Transverse colon (tissue), 4 donors: Measurements from ENCODE around the gene HFM1. TPM values are rescaled to one million over a fixed set of nuclear protein-coding genes. Genes with fewer than 3 reads are reported as not detected.
"Not testable (repeated sequence)": the region's sequence is repeated elsewhere in the genome, so short reads cannot be mapped to it uniquely, and the experiment has no call there.

Source experiments
- DNase-seq: peaks from one replicate; pipeline ENCODE4 v3.0.0-alpha.2; 2019
- H3K27ac ChIP-seq, 4 donors: fragments of 200-600 bp; sonication (generic); 2 replicates each; pipeline ENCODE4 v1.5.1; 2016 to 2018; ENCODE audit warnings: inconsistent platforms in 4 of 4
- H3K27me3 ChIP-seq: fragments of 200-600 bp; sonication (generic); 2 replicates; pipeline ENCODE4 v1.5.1; 2017; ENCODE audit warnings: inconsistent platforms
- H3K36me3 ChIP-seq, 4 donors: fragments of 200-600 bp; sonication (generic); 2 replicates each; pipeline ENCODE4 v1.5.1; 2017 to 2019; ENCODE audit warnings: inconsistent platforms in 4 of 4
- H3K4me1 ChIP-seq, 4 donors: fragments of 200-600 bp; sonication (generic); 2 replicates each; pipeline ENCODE4 v1.5.1; 2017 to 2020; ENCODE audit warnings: inconsistent platforms in 4 of 4
- H3K4me3 ChIP-seq, 4 donors: fragments of 200-600 bp; sonication (generic); 1 replicate in 1 of 4; 2 replicates in 3 of 4; pipeline versions ENCODE4 v1.5.1 to v1.6.1; 2017 to 2019; ENCODE audit warnings: inconsistent platforms in 4 of 4
- H3K9me3 ChIP-seq, 2 donors: fragments of 200-600 bp; sonication (generic); 2 replicates each; pipeline ENCODE4 v1.5.1; 2017 to 2019; ENCODE audit warnings: inconsistent platforms in 2 of 2
- EP300 ChIP-seq: sonication (generic); formaldehyde crosslinking; IDR thresholded peaks from one replicate; pipeline ENCODE4 v1.6.1; 2017; ENCODE audit warnings: antibody characterized with exemption, low read depth
- POLR2A ChIP-seq: fragments of 450-650 bp; IDR thresholded peaks from one replicate; pipeline ENCODE4 v1.6.1; 2016; ENCODE audit warnings: antibody characterized with exemption, mild to moderate bottlenecking, moderate library complexity
- POLR2AphosphoS5 ChIP-seq, 3 donors: sonication (generic); formaldehyde crosslinking; IDR thresholded peaks; one replicate each; pipeline ENCODE4 v1.6.1; 2016; ENCODE audit warnings: antibody characterized with exemption in 3 of 3
- WGBS, 2 donors: methylation state at CpG; one replicate each; pipeline ENCODE4 v1.1.5; 2018; ENCODE audit warnings: low coverage in 1 of 2; 5-methylcytosine and 5-hydroxymethylcytosine counted together
- in situ Hi-C, 4 donors: fragments of 200-750 bp; cut with MboI; loops; one replicate each; pipeline versions ENCODE4 v1.15.0 to v1.15.1; 2017; ENCODE audit warnings: low sequenced_read_pairs in 3 of 4, low pct_ligation_motif_present in 1 of 4, low pct_unique_long_range_greater_than_20kb in 1 of 4
- intact Hi-C: fragments of 100-400 bp; cut with DNase I; formaldehyde crosslinking; loops from one replicate; pipeline ENCODE4 v1.15.1; 2023; ENCODE audit warnings: low total_unique reads
- total RNA-seq, 4 donors: library from RNA; depleted of rRNA; stranded (reverse); fragments of >200 nt; gene quantifications; one replicate each; pipeline ENCODE4 v1.1.0, GENCODE V29; 2016
- TF ChIP-seq, protein P1 (sequence below), 5 experiments: fragments of 200-600 bp in 3 of 5; fragments of 450-650 bp in 2 of 5; sonication (generic) in 3 of 5; IDR thresholded peaks; 1 replicate in 2 of 5; 2 replicates in 3 of 5; pipeline ENCODE4 v1.5.1; 2016 to 2017; ENCODE audit warnings: antibody characterized with exemption in 5 of 5, inconsistent platforms in 3 of 5, mild to moderate bottlenecking in 2 of 5, moderate library complexity in 1 of 5

The HFM1 gene
- total RNA-seq, 4 donors from 2014 or later, result 0.14 to 30.7 (median 0.95) TPM; not detected in 1

DNA sequence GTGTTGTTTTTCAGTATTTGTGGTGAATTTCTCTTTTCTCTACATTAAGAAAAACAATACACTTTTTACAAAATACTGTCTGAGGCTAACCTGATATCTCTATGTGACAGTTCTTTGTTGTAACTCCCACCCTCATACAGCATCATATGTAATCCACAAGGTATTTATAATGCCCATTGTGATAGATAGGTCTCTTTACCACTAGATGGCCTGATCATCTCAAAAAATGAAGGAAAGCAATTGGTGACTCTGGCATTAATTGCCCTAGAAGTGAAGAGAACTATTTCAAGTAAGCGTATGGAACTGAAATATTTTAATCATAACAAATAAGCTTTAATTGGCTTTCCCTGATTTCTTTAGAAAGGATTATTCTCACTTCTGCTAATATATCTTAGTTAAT lies 36.2 kb upstream of the HFM1 start:
- Histone ChIP-seq H3K9me3 (no peaks in the 10 kb centered on the region), H3K4me3 (no peak overlapping the region), H3K27ac (no peak overlapping the region), H3K27me3 (no peaks in the 10 kb centered on the region), H3K4me1 (no peaks in the 10 kb centered on the region), H3K36me3 (no peaks in the 10 kb centered on the region)
- no peak for TF ChIP-seq EP300
- TF ChIP-seq POLR2AphosphoS5 (IDR thresholded peaks at IDR 0.05), result no peak
- TF ChIP-seq POLR2A, result no peak
- TF ChIP-seq, protein P1, sequence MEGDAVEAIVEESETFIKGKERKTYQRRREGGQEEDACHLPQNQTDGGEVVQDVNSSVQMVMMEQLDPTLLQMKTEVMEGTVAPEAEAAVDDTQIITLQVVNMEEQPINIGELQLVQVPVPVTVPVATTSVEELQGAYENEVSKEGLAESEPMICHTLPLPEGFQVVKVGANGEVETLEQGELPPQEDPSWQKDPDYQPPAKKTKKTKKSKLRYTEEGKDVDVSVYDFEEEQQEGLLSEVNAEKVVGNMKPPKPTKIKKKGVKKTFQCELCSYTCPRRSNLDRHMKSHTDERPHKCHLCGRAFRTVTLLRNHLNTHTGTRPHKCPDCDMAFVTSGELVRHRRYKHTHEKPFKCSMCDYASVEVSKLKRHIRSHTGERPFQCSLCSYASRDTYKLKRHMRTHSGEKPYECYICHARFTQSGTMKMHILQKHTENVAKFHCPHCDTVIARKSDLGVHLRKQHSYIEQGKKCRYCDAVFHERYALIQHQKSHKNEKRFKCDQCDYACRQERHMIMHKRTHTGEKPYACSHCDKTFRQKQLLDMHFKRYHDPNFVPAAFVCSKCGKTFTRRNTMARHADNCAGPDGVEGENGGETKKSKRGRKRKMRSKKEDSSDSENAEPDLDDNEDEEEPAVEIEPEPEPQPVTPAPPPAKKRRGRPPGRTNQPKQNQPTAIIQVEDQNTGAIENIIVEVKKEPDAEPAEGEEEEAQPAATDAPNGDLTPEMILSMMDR (IDR thresholded peaks at IDR 0.05), result no peak
- intact Hi-C loops, result no loop called here
- DNase-seq, result no peak
- WGBS, 2 donors, result 78 to 82% methylated on average over 1 of the region's 1 CpG
- in situ Hi-C loops, result no loop called here

DNA sequence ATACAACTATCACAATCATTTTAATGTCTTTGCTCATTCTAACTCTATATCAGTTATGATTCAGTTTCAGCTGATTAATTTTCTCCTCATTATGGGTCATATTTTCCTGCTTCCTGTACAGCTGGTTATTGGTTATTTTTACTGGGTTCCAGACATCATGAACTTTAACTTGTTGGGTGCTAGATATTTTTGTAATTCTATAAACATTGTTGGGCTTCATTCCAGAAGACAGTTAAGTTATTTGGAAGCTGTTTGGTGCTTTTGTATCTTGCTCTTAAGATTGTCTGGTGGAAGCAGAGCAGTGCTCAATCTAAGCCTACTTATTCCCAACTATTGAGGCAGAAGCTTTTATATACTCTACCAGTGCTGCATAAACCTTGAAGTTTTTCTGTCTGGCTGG lies 34.4 kb upstream of the HFM1 start:
- intact Hi-C loops, result no loop called here
- DNase-seq, result no peak
- Histone ChIP-seq H3K27me3 (no peaks in the 10 kb centered on the region), H3K27ac (no peak overlapping the region), H3K36me3 (no peaks in the 10 kb centered on the region), H3K4me3 (no peak overlapping the region), H3K4me1 (no peaks in the 10 kb centered on the region), H3K9me3 (no peaks in the 10 kb centered on the region)
- no peak for TF ChIP-seq POLR2A
- TF ChIP-seq, protein P1 (IDR thresholded peaks at IDR 0.05), result no peak
- no peak for TF ChIP-seq POLR2AphosphoS5 (IDR thresholded peaks at IDR 0.05)
- no peak for TF ChIP-seq EP300
- in situ Hi-C loops, result no loop called here

DNA sequence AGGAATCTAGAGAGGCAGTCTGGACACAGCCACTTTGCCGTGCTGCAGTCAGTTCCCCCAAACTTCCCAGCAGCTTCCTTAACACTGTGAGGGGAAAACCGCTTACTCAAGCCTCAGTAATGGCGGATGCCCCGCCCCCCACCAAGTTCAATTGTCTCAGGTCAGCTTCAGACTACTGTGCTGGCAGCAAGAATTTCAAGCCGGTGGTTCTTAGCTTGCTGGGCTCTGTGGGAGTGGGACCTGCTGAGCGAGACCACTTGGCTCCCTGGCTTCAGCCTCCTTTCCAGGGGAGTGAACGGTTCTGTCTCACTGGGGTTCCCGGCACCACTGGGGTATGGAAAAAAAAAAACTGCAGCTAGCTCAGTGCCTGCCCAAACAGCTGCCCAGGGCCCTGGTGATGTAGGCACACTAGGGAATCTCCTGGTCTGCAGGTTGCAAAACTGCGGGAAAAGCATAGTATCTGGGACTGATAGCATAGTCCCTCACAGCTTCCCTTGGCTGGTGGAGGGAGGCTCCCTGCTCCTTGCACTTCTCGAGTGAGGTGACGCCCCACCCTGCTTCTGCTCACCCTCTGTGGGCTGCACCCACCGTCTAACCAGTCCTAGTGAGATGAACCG lies 23.7 kb upstream of the HFM1 start:
- in situ Hi-C loops, result no loop called here
- DNase-seq, result no peak
- TF ChIP-seq POLR2AphosphoS5 (IDR thresholded peaks at IDR 0.05), result no peak
- TF ChIP-seq, protein P1 (IDR thresholded peaks at IDR 0.05), result no peak
- TF ChIP-seq EP300, result no peak
- no peak for TF ChIP-seq POLR2A
- H3K9me3 ChIP-seq, result no peaks in the 10 kb centered on the region
- H3K27me3 ChIP-seq, result no peaks in the 10 kb centered on the region
- no peak overlapping the region for H3K4me3 ChIP-seq
- WGBS, 2 donors, result 88% methylated on average over 13 of the region's 13 CpGs; no CpG with 5 or more reads in 1 of the 2 donors
- H3K36me3 ChIP-seq, result no peaks in the 10 kb centered on the region
- no peaks in the 10 kb centered on the region for H3K4me1 ChIP-seq
- intact Hi-C loops, result no loop called here
- H3K27ac ChIP-seq, result no peak overlapping the region

DNA sequence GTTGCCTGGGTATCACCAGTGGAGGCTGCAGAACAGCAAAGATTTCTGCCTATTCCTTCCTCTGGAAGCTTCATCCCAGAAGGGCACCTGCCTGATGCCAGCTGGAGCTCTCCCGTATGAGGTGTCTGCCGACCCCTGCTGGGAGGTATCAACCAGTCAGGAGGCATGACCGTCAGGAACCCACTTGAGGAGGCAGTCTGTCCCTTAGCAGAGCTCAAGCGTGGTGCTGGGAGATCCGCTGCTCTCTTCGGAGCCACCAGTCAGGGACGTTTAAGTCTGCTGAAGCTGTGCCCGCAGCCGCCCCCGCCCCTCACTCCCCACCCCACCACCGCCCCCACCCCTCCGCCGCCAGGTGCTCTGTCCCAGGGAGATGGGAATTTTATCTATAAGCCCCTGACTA lies 23.1 kb upstream of the HFM1 start:
- intact Hi-C loops (no loop called here), in situ Hi-C loops (no loop called here)
- Histone ChIP-seq H3K36me3 (no peaks in the 10 kb centered on the region), H3K27me3 (no peaks in the 10 kb centered on the region), H3K27ac (no peak overlapping the region), H3K9me3 (no peaks in the 10 kb centered on the region), H3K4me1 (no peaks in the 10 kb centered on the region), H3K4me3 (no peak overlapping the region)
- no peak for DNase-seq
- TF ChIP-seq, protein P1 (IDR thresholded peaks at IDR 0.05), result no peak
- TF ChIP-seq POLR2A, result no peak
- TF ChIP-seq EP300, result no peak
- TF ChIP-seq POLR2AphosphoS5 (IDR thresholded peaks at IDR 0.05), result no peak
- WGBS, 2 donors, result 85% methylated on average over 10 of the region's 13 CpGs; no CpG with 5 or more reads in 1 of the 2 donors

DNA sequence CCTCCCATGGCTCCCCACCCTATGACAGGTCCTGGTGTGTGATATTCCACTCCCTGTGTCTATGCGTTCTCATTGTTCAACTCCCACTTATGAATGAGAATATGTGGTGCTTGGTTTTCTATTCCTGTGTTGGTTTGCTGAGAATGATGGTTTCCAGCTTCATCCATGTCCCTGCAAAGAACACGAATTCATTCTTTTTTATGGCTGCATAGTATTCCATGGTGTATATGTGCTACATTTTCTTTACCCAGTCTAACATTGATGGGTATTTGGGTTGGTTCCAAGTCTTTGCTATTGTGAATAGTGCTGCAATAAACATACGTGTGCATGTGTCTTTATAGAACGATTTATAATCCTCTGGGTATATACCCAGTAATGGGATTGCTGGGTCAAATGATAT lies 17.9 kb upstream of the HFM1 start:
- intact Hi-C loops, H3K27me3 ChIP-seq, in situ Hi-C loops, H3K4me1 ChIP-seq, H3K27ac ChIP-seq, H3K9me3 ChIP-seq, H3K4me3 ChIP-seq, DNase-seq, H3K36me3 ChIP-seq: not testable (repeated sequence)
- WGBS, 2 donors, result 73 to 79% methylated on average over 4 of the region's 4 CpGs
